ENCODE data around the gene OR52N4.
"Not testable (repeated sequence)": the region's sequence is repeated elsewhere in the genome, so short reads cannot be mapped to it uniquely, and the experiment has no call there.

Gene OR52N4

DNA sequence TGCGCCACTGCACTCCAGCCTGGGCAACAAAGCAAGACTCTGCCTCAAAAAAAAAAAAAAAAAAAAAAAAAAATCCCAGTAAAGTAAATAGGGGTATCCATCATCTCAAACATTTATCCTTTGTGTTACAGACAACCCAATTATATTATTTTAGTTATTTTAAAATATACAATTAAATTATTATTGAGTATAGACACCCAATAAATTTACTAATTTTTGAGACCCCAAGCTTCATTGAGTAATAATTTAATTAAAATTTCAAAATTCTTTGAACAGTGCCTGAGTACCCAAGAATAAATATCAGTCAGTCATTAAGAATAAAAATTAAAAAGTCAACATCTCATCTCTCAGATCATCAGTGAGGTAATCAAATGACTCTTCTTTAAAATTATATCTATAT lies at the start of gene OR52N4:
TSS of gene OR52N4 (plus strand) at position 301 of the 400 bp plus-strand sequence. CDS start 498 bp downstream, outside the sequence.
- no peak for DNase-seq (ENCODE audit: low read depth)

DNA sequence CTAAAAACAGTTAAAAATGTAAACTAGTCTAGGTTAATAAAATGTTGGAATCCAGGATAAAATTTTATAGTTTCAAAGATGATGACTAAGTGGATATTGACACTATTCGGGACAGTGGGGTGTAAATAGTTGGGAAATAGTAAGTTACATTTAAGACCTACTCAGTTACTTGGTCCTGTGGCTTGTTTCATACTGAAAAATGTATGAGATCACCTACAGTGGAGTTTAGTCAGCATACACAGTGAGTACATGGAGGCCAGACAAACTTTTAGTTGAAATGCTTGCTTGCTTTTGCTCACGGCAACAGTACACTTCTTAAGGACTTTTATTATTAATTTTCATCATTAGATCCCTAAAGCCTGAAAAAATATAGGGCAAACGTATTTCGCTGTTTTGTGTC lies 48.4 kb upstream of the OR52N4 start:
- no peak for DNase-seq (ENCODE audit: low read depth)

DNA sequence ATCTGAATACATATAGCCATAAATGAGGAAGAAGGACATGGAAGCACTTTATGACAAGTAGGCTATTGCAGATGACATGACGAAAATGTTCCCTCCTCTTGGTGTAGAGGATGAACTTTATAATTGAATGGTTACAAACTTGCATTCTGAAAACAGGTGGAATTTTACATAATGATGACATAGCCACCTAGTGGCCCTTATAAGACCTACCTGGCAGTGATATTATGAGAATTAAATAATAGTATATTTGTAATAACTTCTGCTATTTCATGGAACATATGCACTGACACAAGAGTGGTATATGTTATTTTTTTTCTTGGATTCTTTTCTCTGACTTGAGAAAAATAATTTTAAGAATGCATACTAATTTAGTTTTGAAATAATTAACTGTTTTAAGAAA lies 41.5 kb upstream of the OR52N4 start:
- no peak for DNase-seq (ENCODE audit: low read depth)

DNA sequence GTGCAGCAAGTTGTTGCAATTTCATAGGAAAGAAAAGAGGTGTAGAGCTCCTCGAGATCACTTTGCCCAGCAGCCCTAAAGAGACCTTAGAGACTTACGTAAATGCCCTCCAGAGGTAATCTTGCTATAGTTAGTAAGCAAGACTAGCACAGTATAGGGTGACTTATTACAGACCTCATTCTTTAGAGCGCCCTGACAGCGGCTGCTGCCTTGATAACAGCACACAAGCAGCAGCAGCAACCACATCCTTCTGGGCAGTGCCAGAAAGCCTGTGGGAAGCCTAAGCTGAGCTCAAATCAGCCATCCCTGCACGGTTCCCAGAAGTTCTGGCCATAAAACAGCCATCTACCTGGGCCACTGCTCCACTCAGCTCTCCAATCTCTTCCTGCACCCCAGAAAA lies 40.3 kb upstream of the OR52N4 start:
- DNase-seq (ENCODE audit: low read depth): no peak

DNA sequence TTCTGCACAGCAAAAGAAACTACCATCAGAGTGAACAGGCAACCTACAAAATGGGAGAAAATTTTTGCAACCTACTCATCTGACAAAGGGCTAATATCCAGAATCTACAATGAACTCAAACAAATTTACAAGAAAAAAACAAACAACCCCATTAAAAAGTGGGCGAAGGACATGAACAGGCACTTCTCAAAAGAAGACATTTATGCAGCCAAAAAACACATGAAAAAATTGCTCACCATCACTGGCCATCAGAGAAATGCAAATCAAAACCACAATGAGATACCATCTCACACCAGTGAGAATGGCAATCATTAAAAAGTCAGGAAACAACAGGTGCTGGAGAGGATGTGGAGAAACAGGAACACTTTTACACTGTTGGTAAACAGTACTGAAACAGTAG lies 37.5 kb upstream of the OR52N4 start:
- not testable (repeated sequence) for DNase-seq (ENCODE audit: low read depth)

DNA sequence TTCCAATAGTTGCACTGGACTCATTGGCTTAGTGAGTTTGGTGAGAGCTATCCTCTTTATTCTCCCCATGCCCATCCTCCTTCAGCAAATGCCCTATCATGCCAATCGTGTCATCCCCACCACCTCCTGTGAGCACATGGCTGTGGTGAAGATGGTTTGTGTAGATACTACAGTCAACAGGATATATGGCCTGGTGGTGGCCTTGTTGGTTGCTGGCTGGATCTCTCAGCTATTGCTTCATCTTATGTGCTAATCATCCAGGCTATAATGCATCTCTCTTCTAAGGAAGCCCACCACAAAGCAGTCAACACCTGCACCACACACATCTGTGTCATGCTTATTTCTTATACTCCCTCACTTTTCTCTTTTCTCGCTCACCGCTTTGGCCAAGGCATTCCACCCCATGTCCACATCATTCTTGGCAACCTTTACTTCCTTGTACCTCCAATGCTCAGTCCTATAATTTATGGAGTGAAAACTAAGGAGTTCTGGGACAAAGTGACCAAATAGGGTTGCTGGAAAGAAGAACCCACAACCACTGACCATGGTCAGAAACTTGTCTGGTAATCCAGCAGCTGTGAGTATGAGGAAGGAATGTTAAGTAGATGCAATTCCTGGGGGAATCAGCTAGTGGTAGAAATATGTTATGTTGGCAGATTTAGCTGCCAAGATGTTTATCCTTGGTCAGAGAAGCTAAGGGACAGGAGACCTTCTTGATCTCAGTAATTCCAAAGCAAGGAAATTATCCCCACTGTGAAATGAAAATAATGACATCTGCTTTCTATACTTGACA lies 34.1 kb upstream of the OR52N4 start:
- no peak for DNase-seq (ENCODE audit: low read depth)

DNA sequence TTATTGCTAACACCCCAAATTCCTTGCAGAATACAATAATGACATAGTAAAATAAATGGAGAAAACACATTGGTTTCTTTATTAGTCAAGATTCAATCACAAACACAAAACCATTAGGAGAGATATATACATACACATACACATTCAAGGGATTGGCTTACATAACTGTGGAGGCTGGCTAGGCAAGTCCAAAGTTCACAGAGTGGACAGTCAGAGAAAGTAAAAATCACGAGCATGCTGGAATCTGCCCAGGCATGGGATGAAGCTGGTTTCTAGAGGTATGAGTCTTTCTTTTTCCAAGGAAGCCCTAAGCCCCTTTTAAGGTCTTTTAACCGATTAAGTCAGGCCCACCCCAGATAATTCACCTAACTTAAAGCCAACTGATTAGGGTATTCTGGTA lies 31.4 kb upstream of the OR52N4 start:
- DNase-seq (ENCODE audit: low read depth): no peak

DNA sequence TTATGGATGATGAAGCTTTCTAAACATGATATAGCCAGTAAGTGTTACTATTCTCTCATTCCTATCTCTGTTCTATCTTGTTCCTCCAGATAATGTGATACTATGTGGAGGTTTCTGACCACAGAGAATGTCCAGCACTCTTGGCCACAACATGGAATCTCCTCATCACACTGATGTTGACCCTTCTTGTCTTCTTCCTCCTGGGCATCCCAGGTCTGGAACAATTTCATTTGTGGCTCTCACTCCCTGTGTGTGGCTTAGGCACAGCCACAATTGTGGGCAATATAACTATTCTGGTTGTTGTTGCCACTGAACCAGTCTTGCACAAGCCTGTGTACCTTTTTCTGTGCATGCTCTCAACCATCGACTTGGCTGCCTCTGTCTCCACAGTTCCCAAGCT lies 27.7 kb upstream of the OR52N4 start:
- no peak for DNase-seq (ENCODE audit: low read depth)

DNA sequence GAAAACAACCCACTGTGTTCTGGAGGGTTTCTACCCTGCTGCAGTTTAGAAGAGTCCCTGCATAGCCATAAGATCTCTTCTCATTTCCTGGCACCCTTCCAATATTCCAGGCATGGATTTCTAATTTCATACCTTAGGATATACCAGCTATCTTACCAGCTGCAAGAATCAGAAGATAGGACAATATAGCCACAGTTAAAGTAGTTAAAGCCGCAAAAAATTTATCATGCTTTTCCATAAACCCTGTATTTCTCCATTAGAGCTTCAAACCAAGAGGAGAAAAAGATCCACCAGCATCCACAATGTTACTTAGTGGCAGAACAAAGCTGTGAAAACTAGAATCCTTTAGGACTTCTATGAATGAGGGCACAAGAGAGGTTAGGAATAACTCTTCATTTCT lies 26.4 kb upstream of the OR52N4 start:
- no peak for DNase-seq (ENCODE audit: low read depth)

DNA sequence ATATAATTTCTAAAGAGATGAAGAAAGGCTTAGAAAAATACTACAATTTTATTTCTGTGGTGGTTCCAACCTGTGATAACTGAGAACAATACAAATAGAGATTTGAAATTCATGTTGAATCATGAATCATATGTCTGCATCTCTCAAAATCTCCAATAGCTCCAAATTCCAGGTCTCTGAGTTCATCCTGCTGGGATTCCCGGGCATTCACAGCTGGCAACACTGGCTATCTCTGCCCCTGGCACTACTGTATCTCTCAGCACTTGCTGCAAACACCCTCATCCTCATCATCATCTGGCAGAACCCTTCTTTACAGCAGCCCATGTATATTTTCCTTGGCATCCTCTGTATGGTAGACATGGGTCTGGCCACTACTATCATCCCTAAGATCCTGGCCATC lies 17.6 kb upstream of the OR52N4 start, which contains the start of gene OR56B1:
TSS of gene OR56B1 (plus strand) at position 53 of the 400 bp plus-strand sequence. CDS start at position 122, 69 bp downstream.
- DNase-seq (ENCODE audit: low read depth): no peak

DNA sequence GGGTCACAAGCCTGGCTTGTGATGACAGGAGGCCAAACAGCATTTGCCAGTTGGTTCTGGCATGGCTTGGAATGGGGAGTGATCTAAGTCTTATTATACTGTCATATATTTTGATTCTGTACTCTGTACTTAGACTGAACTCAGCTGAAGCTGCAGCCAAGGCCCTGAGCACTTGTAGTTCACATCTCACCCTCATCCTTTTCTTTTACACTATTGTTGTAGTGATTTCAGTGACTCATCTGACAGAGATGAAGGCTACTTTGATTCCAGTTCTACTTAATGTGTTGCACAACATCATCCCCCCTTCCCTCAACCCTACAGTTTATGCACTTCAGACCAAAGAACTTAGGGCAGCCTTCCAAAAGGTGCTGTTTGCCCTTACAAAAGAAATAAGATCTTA lies 17.0 kb upstream of the OR52N4 start:
- no peak for DNase-seq (ENCODE audit: low read depth)

DNA sequence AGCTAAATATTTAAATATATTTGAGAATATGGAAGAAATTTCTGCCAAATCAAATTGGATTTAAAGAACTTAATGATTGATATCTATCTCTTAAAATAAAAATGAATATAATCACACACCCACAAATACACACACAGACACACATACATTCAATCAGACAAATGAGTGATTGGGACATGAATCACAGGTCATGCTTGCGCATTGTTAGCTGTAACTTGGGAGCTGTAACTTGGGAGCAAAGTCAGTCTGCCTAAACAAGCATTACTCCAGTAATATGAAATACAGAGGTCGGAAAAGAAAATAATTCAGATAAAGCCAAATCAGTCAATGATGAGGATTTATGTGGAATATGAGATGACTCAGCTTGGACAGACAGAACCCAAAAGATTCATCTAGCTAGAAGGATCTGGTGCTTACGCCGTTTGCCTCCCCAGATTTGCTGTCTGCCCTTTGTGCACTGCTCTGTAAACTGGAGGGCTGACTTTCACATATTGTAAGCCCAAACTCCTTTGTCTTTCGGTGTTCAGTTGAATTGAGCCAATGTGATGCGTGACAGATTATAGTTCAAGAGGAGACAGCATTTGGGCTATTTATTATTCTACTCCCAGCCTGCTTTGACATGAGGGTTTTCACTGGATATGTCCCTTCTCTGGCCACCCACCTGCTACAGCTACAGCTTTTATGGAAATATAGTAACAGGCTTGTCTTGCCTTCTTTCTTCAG lies 16.2 kb upstream of the OR52N4 start:
- no peak for DNase-seq (ENCODE audit: low read depth)

DNA sequence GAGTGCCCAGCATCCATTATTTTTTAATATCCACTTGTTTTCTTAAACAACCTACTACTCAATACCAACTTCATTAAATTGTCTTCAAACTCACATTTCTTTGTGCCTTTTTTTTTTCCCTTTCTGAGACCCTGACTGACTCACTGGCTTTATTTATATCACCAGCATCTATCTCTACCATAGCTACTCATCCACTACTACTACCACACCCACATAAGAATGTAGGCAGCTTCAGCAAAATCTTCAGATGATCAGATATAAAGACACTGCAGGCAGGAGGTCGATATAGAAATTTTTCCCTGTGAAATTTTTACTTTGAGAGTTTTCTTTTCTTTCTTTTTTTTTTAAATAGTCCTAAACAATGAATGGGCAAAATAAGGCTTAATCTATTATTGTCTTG lies 15.6 kb upstream of the OR52N4 start:
- no peak for DNase-seq (ENCODE audit: low read depth)

DNA sequence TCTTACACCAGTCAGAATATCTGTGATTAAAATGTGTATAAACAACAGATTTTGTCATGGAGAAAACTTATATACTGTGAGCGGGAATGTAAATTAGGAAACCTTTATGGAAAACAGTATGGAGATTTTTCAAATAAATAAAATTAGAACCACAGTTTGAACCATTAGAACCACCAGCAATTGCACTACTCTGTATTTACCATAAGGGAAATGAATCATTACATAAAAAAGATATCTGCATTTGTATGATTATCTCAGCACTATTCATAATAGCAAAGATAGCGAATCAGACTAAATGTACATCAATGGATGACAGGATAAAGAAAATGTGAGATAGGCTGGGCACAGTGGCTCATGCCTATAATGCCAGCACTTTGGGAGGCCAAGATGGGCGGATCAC lies 7.4 kb upstream of the OR52N4 start:
- no peak for DNase-seq (ENCODE audit: low read depth)

DNA sequence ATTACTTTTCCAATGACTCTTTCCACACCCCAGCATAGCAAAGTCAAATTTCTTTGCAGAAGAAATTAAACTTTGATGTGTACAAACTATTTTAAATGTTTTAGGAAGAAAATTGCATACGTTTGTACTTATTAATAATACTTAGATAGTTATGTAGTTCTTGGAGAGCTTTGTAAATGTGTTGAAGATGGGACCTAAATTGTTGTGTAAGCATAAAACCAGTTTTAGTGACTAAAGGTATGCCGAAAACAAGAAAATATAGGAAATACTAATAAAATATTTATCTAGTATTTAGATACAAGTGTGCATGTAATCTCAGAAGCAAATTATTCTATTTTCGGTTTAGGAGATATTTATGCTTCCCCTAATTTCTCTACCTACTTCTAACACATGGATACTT lies 4.2 kb upstream of the OR52N4 start:
- no peak for DNase-seq (ENCODE audit: low read depth)

DNA sequence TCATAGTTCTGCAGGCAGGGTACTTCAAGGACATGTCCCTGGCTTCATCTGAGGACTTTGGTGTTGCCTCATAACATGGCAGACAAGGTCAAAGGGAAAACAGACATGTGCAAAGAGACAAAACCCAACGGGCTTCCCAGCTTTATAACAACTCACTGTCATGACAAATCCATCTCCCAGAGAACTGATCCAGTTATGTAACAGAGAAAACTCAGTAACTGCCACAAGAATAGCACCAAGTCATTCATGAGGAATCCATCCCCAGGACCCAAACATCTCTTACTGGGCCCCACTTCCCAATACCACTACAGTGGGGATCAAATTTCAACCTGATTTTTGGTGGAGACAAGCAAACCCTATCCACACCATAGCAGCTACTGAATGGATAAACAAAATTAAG lies 13.0 kb downstream of the OR52N4 start:
- no peak for DNase-seq (ENCODE audit: low read depth)

DNA sequence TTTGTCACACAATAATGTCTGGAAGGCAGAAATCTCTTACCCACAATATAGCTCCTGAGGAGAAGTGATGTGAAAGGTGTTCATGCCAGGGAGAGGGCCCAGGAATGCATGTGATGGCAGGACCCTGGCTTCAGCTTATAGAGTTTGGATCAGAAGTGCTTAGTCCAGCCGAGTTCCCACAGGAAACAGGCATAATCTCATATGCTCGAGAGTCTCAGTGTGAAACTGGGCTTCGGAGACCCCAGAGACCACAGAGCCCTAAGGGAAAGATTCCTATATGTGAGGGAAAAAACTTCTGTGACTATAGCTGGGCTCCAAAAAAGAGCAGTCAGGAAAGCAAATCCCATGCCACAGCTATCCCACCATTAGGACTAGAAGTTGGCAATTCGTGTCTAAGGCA lies 29.2 kb downstream of the OR52N4 start, which contains the start of gene OR52N5:
TSS of gene OR52N5 (minus strand) at position 101 of the 400 bp plus-strand sequence. CDS start 4,721 bp downstream, outside the sequence.
- DNase-seq (ENCODE audit: low read depth): no peak

DNA sequence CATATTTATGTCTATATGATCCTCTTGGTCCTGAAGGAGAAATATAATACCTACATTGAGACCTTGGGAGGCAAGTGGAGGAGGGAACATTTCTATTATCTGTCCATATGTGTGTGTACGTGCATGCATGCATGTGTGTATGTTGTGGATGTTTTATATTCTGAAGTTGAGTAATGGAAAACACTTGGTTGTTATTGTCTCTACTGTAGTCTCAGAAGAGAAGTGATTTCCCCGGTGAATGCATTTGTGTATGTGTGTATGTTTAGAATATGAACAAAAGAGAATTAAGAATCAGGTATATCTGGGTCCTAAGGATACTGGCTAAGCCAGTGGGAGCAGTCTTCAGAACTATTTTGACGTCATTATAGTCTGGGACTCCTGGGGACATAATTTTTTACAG lies 37.1 kb downstream of the OR52N4 start, which contains the start of gene OR52N1:
TSS of gene OR52N1 (minus strand) at position 101 of the 400 bp plus-strand sequence. CDS start 2,449 bp downstream, outside the sequence.
- no peak for DNase-seq (ENCODE audit: low read depth)

DNA sequence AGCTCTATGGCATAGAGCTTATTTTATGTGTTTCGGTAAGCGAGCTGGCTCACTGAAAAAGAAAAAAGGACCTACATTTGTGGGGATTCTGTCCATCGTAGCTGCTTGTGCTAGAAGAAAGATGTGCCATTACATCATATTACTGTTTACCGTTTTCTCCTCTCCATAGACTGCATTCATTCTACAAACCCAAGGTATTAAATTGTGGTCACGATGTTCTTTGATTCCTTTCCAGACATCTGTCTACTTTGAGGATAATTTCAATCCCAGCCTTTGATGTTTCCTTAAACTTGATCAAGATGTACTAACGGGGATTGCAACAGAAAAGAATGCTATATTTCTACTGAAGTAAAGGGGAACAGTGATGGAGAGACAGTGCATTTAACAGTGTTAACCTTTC lies 42.5 kb downstream of the OR52N4 start:
- no peak for DNase-seq (ENCODE audit: low read depth)

DNA sequence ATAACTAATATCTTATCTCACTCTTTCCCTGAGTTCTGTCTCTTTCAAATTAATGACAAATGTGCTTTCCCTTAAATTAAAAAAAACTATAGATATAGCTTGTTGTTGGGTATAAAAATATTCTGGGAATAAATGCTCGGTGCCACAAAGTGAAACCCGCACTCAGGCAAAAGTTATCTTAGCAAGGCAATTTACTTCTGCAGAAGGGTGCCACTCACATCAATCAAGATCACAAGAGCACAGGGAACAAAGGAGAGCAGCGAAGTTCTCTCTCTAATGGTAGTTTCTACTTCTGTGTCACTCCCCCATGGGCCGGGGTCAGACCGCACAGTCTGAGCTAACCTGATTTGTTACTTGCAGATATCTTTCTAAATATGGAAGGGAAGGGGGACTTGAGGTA lies 49.9 kb downstream of the OR52N4 start:
- no peak for DNase-seq (ENCODE audit: low read depth)
